Hepatocyte (in vitro differentiated cells): Measurements from ENCODE around the gene PPIB. TPM values are rescaled to one million over a fixed set of nuclear protein-coding genes. Genes with fewer than 3 reads are reported as not detected.
"Not testable (repeated sequence)": the region's sequence is repeated elsewhere in the genome, so short reads cannot be mapped to it uniquely, and the experiment has no call there.

Source experiments
- DNase-seq: peaks from one replicate; pipeline ENCODE4 v3.0.0-alpha.2; 2016; ENCODE audit warnings: low spot score
- H2AFZ ChIP-seq: fragments of 200-600 bp; sonication (generic); 2 replicates; pipeline ENCODE4 v1.6.0; 2016; ENCODE audit warnings: antibody characterized with exemption, mild to moderate bottlenecking
- H3K27ac ChIP-seq: fragments of 200-600 bp; sonication (generic); 2 replicates; pipeline ENCODE4 v1.5.1; 2016; ENCODE audit warnings: mild to moderate bottlenecking
- H3K27me3 ChIP-seq: fragments of 200-600 bp; sonication (generic); 2 replicates; pipeline ENCODE4 v1.6.1; 2016
- H3K36me3 ChIP-seq: fragments of 200-600 bp; sonication (generic); replicated peaks from 2 replicates; pipeline ENCODE4 v1.5.1; 2016; ENCODE audit warnings: low read depth; ENCODE audit not compliant: insufficient read depth
- H3K4me1 ChIP-seq: fragments of 200-600 bp; sonication (generic); 2 replicates; pipeline ENCODE4 v1.5.1; 2016; ENCODE audit warnings: mild to moderate bottlenecking, moderate library complexity; ENCODE audit not compliant: insufficient read depth
- H3K4me2 ChIP-seq: fragments of 200-600 bp; sonication (generic); 2 replicates; pipeline ENCODE4 v1.6.0; 2016
- H3K4me3 ChIP-seq: fragments of 200-600 bp; sonication (generic); 2 replicates; pipeline ENCODE4 v1.5.1; 2016; ENCODE audit warnings: mild to moderate bottlenecking
- H3K79me2 ChIP-seq: fragments of 200-600 bp; sonication (generic); 2 replicates; pipeline ENCODE4 v1.6.0; 2017; ENCODE audit warnings: mild to moderate bottlenecking
- H3K9me2 ChIP-seq: fragments of 200-600 bp; sonication (generic); replicated peaks from 2 replicates; pipeline ENCODE4 v1.6.0; 2017; ENCODE audit warnings: mild to moderate bottlenecking; ENCODE audit not compliant: insufficient read depth
- H3K9me3 ChIP-seq: fragments of 200-600 bp; sonication (generic); 2 replicates; pipeline ENCODE4 v1.5.1; 2016; ENCODE audit warnings: low read depth, mild to moderate bottlenecking
- H4K20me1 ChIP-seq: fragments of 200-600 bp; sonication (generic); 2 replicates; pipeline ENCODE4 v1.6.0; 2016; ENCODE audit warnings: mild to moderate bottlenecking; ENCODE audit not compliant: insufficient read depth, poor library complexity, severe bottlenecking
- EZH2 ChIP-seq: fragments of 200-600 bp; sonication (generic); IDR thresholded peaks from 2 replicates; pipeline ENCODE4 v1.6.1; 2016; ENCODE audit warnings: antibody characterized with exemption, mild to moderate bottlenecking, borderline replicate concordance
- EZH2phosphoT487 ChIP-seq: fragments of 200-600 bp; sonication (generic); IDR thresholded peaks from one replicate; pipeline ENCODE4 v1.6.1; 2018; ENCODE audit warnings: antibody characterized with exemption, mild to moderate bottlenecking, low read depth, moderate library complexity; ENCODE audit not compliant: unreplicated experiment, severe bottlenecking
- WGBS: methylation state at CpG from one replicate; pipeline ENCODE4 v1.1.6; 2016; ENCODE audit warnings: low lambda C conversion rate; ENCODE audit errors: missing lambda C conversion rate; 5-methylcytosine and 5-hydroxymethylcytosine counted together
- polyA plus RNA-seq: library from polyadenylated mRNA; unstranded; fragments of >200 nt; fragmentation: Nextera tagmentation; extraction: Ambion mirVana; gene quantifications from 2 replicates; pipeline ENCODE4 v1.2.1, GENCODE V29; 2016
- total RNA-seq: library from RNA; depleted of rRNA; stranded (reverse); fragments of >200 nt; gene quantifications from 2 replicates; pipeline ENCODE4 v1.2.3, GENCODE V29; 2014
- TF ChIP-seq, protein P1 (sequence below): fragments of 200-600 bp; sonication (generic); IDR thresholded peaks from 2 replicates; pipeline ENCODE4 v1.5.1; 2016; ENCODE audit warnings: antibody characterized with exemption, mild to moderate bottlenecking; ENCODE audit not compliant: poor library complexity

PPIB gene
- total and polyA plus RNA-seq, 2 experiments from 2014 or later, result 799 to 1,542 TPM

DNA sequence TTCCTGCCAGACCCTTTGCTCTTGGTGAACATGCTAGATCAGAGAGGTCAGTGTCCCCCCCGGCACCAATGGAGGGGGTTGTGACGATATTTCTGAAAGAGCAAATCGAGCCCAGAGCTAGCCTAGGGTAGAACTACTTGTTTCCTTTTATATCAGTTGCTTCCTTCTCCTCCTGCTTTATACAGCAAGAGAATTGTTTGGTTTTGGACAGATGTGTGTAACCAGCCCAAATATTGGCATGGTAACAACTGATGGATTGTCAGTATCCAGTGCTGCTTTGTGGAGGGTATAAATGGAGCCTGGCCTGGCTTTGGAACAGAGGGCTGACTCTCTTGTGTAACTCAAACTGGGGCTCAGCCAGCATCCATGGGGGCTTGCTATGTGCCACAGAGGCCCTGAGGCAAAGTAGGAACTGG, 39.9 kb downstream of the PPIB start:
- TF ChIP-seq, protein P1, sequence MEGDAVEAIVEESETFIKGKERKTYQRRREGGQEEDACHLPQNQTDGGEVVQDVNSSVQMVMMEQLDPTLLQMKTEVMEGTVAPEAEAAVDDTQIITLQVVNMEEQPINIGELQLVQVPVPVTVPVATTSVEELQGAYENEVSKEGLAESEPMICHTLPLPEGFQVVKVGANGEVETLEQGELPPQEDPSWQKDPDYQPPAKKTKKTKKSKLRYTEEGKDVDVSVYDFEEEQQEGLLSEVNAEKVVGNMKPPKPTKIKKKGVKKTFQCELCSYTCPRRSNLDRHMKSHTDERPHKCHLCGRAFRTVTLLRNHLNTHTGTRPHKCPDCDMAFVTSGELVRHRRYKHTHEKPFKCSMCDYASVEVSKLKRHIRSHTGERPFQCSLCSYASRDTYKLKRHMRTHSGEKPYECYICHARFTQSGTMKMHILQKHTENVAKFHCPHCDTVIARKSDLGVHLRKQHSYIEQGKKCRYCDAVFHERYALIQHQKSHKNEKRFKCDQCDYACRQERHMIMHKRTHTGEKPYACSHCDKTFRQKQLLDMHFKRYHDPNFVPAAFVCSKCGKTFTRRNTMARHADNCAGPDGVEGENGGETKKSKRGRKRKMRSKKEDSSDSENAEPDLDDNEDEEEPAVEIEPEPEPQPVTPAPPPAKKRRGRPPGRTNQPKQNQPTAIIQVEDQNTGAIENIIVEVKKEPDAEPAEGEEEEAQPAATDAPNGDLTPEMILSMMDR, result no peak
- no peak for TF ChIP-seq EZH2phosphoT487
- no peak for TF ChIP-seq EZH2
- WGBS, result 99% methylated on average over 3 of the region's 3 CpGs

DNA sequence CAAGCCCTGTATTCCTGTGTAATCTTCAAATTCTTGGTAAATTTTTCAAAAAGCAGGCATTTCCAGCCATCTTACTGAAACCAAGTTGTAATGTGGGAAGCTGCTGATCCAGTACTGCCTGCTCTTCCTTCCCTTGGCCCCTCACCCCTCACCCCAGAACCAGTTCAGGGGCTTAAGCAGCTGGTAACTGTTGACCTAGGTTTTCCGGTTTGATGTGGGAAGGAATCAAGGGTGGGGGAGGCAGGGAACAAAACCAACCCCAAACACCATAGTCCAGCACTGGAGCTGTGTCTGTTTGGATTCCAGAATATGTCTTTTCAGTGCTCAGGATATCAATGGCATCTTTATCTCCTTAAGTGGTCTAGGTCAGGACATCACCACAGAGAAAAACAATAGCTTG, 40.4 kb downstream of the PPIB start:
- no peaks in the 10 kb centered on the region for H3K9me3 ChIP-seq
- no peaks in the 10 kb centered on the region for H3K36me3 ChIP-seq
- no peak overlapping the region for H3K4me3 ChIP-seq
- TF ChIP-seq, protein P1, result no peak
- TF ChIP-seq EZH2, result no peak
- no peak for TF ChIP-seq EZH2phosphoT487
- no peak overlapping the region for H3K4me2 ChIP-seq
- H4K20me1 ChIP-seq, result no peaks in the 10 kb centered on the region
- no peaks in the 10 kb centered on the region for H3K27me3 ChIP-seq
- peaks cover 9% of the 10 kb centered on the region for H3K79me2 ChIP-seq
- no peaks in the 10 kb centered on the region for H3K9me2 ChIP-seq
- no peak for DNase-seq
- H3K4me1 ChIP-seq, result no peaks in the 10 kb centered on the region
- H3K27ac ChIP-seq, result no peak overlapping the region
- 100% methylated on average over 1 of the region's 1 CpG for WGBS
- no peak overlapping the region for H2AFZ ChIP-seq

More for the DNA sequence above, 39.9 kb downstream of the PPIB start:
- Histone ChIP-seq H3K27me3 (no peaks in the 10 kb centered on the region), H4K20me1 (no peaks in the 10 kb centered on the region), H3K27ac (no peak overlapping the region), H3K79me2 (peaks cover 9% of the 10 kb centered on the region), H3K4me3 (no peak overlapping the region), H3K9me2 (no peaks in the 10 kb centered on the region), H3K36me3 (no peaks in the 10 kb centered on the region), H3K4me2 (no peak overlapping the region), H3K4me1 (no peaks in the 10 kb centered on the region), H2AFZ (no peak overlapping the region), H3K9me3 (no peaks in the 10 kb centered on the region)
- no peak for DNase-seq

DNA sequence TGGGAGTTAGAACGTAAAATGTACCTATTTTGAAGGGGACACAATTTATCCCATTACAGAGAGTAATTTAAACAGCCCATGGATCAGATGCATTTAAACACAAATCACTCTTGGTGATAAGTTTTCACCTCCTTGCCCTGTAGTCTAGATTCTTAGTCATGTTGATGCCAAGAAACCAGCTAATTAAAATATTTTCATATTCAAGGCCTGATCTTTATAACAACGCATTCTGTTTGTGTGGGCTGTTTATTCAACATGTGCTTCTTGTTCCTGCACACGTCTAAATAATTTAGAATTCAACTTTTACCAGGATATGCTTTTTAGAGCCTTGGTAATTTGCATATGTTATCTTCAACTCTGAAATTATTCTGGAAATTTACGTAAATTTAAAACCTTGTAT, 41.2 kb downstream of the PPIB start:
- H3K4me2 ChIP-seq, result no peak overlapping the region
- no peak for DNase-seq
- WGBS, result 89% methylated on average over 4 of the region's 4 CpGs
- no peak overlapping the region for H2AFZ ChIP-seq
- peaks cover 13% of the 10 kb centered on the region for H3K79me2 ChIP-seq
- H3K27ac ChIP-seq, result no peak overlapping the region
- no peaks in the 10 kb centered on the region for H4K20me1 ChIP-seq
- TF ChIP-seq EZH2 (no peak), EZH2phosphoT487 (no peak)
- TF ChIP-seq, protein P1, result no peak
- no peaks in the 10 kb centered on the region for H3K36me3 ChIP-seq
- no peak overlapping the region for H3K4me3 ChIP-seq
- H3K9me2 ChIP-seq, result no peaks in the 10 kb centered on the region
- H3K9me3 ChIP-seq, result no peaks in the 10 kb centered on the region
- H3K27me3 ChIP-seq, result no peaks in the 10 kb centered on the region
- no peaks in the 10 kb centered on the region for H3K4me1 ChIP-seq

DNA sequence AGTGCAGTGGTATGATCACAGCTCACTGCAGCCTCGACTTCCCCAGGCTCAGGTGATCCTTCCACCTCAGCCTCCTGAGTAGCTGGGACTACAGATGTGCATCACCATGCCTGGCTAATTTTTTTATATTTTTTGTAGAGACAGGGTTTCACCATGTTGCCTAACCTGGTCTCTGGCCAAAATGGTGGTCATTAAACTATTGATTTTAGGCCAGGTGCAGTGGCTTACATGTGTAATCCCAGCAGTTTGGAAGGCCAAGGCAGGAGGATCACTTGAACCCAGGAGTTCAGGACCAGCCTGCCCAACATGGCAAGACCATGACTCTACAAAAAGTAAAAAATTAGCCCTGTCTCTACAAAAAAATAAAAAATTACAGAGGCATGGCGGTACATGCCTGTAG, 42.5 kb downstream of the PPIB start:
- not testable (repeated sequence) for H3K9me3 ChIP-seq, H4K20me1 ChIP-seq, H3K9me2 ChIP-seq, H2AFZ ChIP-seq, H3K36me3 ChIP-seq, H3K27ac ChIP-seq, H3K4me3 ChIP-seq, H3K4me2 ChIP-seq, H3K4me1 ChIP-seq, H3K27me3 ChIP-seq, DNase-seq
- peaks cover 24% of the 10 kb centered on the region for H3K79me2 ChIP-seq
- WGBS, result 98% methylated on average over 2 of the region's 2 CpGs
